Astrocyte (in vitro differentiated cells and primary cell): ENCODE data around the gene TMEM156.

ENCODE experiments used
- EZH2 ChIP-seq: IDR thresholded peaks from 2 replicates; pipeline ENCODE4 v1.6.1; 2012; ENCODE audit warnings: mild to moderate bottlenecking, low read length, inconsistent platforms; ENCODE audit not compliant: insufficient read depth
- TF ChIP-seq, protein P1 (sequence below): IDR thresholded peaks from 2 replicates; pipeline ENCODE4 v1.5.1; 2011; ENCODE audit warnings: low read depth, mild to moderate bottlenecking, inconsistent platforms, low read length, moderate library complexity; ENCODE audit not compliant: insufficient read depth

DNA sequence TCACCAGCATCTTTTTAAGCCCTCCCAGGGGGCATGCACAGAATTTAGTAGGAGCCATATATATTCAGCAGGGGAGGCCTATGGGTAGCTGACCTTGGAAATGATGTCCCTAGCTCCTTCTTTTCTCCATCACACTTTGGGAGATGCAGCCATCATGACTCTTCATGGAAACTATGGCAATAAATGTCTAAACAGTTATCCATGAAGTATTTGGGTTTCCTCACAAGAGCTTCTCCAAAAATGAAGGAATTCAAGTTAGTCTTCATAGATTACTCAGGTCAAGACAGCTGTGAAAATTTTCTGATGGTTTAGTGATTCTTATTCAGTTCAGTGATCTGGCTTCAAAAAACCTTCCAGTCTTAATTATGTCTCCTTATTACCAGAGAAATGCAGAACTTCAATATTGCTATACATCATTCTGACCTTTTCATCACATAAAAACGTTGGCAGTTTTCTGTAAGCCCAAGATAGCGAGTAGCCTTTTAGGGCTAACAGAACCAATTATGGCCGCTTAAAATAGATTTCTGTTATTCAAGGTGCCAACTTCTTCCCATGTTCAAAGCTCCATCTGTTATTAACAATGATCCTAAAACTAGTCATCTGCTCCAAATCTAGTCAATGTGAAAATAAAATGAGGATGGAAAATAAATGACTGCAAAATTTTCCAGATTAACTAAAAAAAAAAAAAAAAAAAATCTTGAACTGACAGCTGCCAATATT, 52.5 kb downstream of the TMEM156 start:
- TF ChIP-seq, protein P1, sequence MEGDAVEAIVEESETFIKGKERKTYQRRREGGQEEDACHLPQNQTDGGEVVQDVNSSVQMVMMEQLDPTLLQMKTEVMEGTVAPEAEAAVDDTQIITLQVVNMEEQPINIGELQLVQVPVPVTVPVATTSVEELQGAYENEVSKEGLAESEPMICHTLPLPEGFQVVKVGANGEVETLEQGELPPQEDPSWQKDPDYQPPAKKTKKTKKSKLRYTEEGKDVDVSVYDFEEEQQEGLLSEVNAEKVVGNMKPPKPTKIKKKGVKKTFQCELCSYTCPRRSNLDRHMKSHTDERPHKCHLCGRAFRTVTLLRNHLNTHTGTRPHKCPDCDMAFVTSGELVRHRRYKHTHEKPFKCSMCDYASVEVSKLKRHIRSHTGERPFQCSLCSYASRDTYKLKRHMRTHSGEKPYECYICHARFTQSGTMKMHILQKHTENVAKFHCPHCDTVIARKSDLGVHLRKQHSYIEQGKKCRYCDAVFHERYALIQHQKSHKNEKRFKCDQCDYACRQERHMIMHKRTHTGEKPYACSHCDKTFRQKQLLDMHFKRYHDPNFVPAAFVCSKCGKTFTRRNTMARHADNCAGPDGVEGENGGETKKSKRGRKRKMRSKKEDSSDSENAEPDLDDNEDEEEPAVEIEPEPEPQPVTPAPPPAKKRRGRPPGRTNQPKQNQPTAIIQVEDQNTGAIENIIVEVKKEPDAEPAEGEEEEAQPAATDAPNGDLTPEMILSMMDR: no peak
- TF ChIP-seq EZH2: no peak
